K562 (cell line): ENCODE data around the gene TENT5A. TPM values are rescaled to one million over a fixed set of nuclear protein-coding genes. Genes with fewer than 3 reads are reported as not detected.

Source experiments
- BCLAF1 ChIP-seq, 2 experiments: fragments of 450-650 bp in 1 of 2; IDR thresholded peaks; 2 replicates each; pipeline ENCODE4 v1.6.1; 2011 to 2017; ENCODE audit warnings: low read depth in 2 of 2, antibody characterized with exemption in 1 of 2, borderline replicate concordance in 1 of 2, low read length in 1 of 2, mild to moderate bottlenecking in 1 of 2, mixed read lengths in 1 of 2; ENCODE audit not compliant: control insufficient read depth in 1 of 2
- NFE2L1 ChIP-seq: fragments of 450-650 bp; IDR thresholded peaks from 2 replicates; pipeline ENCODE4 v1.6.1; 2016; ENCODE audit warnings: missing genetic modification characterization, low read depth, mild to moderate bottlenecking, missing compliant biosample characterization, moderate library complexity, borderline replicate concordance
- NR3C1 ChIP-seq: sonication (generic); formaldehyde crosslinking; IDR thresholded peaks from 2 replicates; pipeline ENCODE4 v1.8.1; 2022; ENCODE audit warnings: missing genetic modification reagents
- RERE ChIP-seq: sonication (generic); formaldehyde crosslinking; IDR thresholded peaks from 2 replicates; pipeline ENCODE4 v1.8.0; 2023; ENCODE audit warnings: missing genetic modification reagents, mild to moderate bottlenecking, borderline replicate concordance
- RREB1 ChIP-seq: fragments of 250-450 bp; sonication (Bioruptor Pico); IDR thresholded peaks from 2 replicates; pipeline ENCODE4 v1.4.0; 2020
- TAF15 ChIP-seq: fragments of 200-400 bp; formaldehyde crosslinking; IDR thresholded peaks from 2 replicates; pipeline ENCODE4 v1.6.1; 2017; ENCODE audit warnings: mild to moderate bottlenecking, low read depth, low read length, moderate library complexity
- TBP ChIP-seq: optimal IDR thresholded peaks from 2 replicates; pipeline ENCODE3; 2011; ENCODE audit warnings: low read depth, low read length, improper control_type of control experiment
- ZNF717 ChIP-seq: fragments of 250-450 bp; sonication (Bioruptor Pico); IDR thresholded peaks from 2 replicates; pipeline ENCODE4 v1.5.0; 2021
- polyA plus RNA-seq, 8 experiments: library from polyadenylated mRNA; depleted of rRNA in 4 of 8; stranded (reverse) in 5 of 8; unstranded in 3 of 8; fragments of >200 nt; fragmentation: Nextera tagmentation in 2 of 8; fragmentation: Illumina TruSeq in 1 of 8; extraction: Ambion mirVana in 2 of 8; extraction: Trizol in 1 of 8; gene quantifications; 2 replicates each; pipeline versions ENCODE4 v1.2.1 to v1.2.3, GENCODE V29; 2011 to 2014; ENCODE audit warnings: inconsistent platforms in 1 of 8, missing spikeins in 1 of 8
- total RNA-seq, 7 experiments: library from RNA; depleted of rRNA in 6 of 7; stranded (reverse); fragments of >200 nt in 6 of 7; fragmentation: Illumina TruSeq in 2 of 7; extraction: Trizol in 2 of 7; gene quantifications; 2 replicates each; pipeline versions ENCODE4 v1.2.1 to v1.2.3, GENCODE V29; 2011 to 2021; ENCODE audit warnings: low replicate concordance in 1 of 7
- TF ChIP-seq, protein P1 (sequence below): fragments of 450-650 bp; formaldehyde crosslinking; IDR thresholded peaks from 2 replicates; pipeline ENCODE4 v1.4.0; 2020; ENCODE audit warnings: mild to moderate bottlenecking, moderate library complexity

TENT5A gene
- total and polyA plus RNA-seq, 9 of the 15 experiments (the other 6 are each of a cell fraction or from before 2014, with no cell fraction given) = 0.77 to 2.3 (median 1.3) TPM

- no peak for TF ChIP-seq RERE (CRISPR knock-in tag)
- TF ChIP-seq, protein P1, sequence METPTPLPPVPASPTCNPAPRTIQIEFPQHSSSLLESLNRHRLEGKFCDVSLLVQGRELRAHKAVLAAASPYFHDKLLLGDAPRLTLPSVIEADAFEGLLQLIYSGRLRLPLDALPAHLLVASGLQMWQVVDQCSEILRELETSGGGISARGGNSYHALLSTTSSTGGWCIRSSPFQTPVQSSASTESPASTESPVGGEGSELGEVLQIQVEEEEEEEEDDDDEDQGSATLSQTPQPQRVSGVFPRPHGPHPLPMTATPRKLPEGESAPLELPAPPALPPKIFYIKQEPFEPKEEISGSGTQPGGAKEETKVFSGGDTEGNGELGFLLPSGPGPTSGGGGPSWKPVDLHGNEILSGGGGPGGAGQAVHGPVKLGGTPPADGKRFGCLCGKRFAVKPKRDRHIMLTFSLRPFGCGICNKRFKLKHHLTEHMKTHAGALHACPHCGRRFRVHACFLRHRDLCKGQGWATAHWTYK = no peak
- no peak for TF ChIP-seq RREB1 (CRISPR knock-in tag)
- no peak for TF ChIP-seq ZNF717 (CRISPR knock-in tag)
- no peak for TF ChIP-seq BCLAF1 (IDR thresholded peaks at IDR 0.05; ENCODE audit: borderline replicate concordance in 1 of 2, control insufficient read depth in 1 of 2, low read depth in 2 of 2, low read length in 1 of 2)
- peak; percentile 61 for TF ChIP-seq TBP
- no peak for TF ChIP-seq TAF15
- no peak for TF ChIP-seq NR3C1 (CRISPR knock-in tag)
- TF ChIP-seq NFE2L1 (tag) = no peak
Observed at GRCh38 chr6:81752084-81752920, at the start of gene TENT5A (continued).
